ENCODE data around the gene TNPO2.
"Not testable (repeated sequence)": the region's sequence is repeated elsewhere in the genome, so short reads cannot be mapped to it uniquely, and the experiment has no call there.

Gene TNPO2

DNA sequence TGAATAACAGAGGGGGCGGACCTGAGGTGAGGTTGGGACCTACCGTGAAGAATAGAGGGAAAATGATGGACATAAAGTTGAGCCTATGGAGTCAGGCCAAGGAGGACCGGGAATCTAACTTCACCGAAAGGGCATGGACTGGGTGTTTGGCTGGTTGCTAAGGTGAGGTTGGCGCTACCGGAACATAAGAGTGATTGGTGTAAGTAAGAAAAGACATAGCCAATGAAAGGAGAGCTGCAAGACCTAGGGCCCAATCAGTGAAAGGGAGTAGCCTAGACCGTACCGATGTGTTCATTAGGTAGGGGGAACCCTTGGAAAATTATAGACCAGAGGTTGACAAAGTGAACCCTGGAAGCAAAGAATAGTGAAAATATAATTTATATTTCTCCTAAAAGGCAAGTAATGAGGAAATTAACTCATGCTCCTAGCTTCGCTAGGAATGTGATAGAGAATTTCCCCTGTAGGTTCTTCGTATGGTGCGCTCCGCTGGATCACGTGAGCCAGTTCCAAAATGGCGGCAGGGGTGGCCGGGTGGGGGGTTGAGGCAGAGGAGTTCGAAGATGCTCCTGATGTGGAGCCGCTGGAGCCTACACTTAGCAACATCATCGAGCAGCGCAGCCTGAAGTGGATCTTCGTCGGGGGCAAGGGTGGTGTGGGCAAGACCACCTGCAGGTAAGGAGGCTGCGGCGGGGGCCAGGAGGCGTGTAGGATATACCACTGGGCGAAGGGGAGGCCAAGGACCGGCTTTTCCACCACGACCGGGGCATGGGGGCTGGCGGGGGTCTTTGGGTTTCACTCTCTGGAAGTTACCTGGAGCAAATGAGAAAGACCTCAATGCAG is 13.5 kb upstream of the TNPO2 start, which contains the start of gene GET3:
Gene GET3, plus strand, starts transcription at position 503 of the 840 bp plus-strand sequence. Its CDS starts 9 bp downstream, at position 512.
- DNase-seq (ENCODE audit: low read depth in 2 of 2), result peak; percentile 100

DNA sequence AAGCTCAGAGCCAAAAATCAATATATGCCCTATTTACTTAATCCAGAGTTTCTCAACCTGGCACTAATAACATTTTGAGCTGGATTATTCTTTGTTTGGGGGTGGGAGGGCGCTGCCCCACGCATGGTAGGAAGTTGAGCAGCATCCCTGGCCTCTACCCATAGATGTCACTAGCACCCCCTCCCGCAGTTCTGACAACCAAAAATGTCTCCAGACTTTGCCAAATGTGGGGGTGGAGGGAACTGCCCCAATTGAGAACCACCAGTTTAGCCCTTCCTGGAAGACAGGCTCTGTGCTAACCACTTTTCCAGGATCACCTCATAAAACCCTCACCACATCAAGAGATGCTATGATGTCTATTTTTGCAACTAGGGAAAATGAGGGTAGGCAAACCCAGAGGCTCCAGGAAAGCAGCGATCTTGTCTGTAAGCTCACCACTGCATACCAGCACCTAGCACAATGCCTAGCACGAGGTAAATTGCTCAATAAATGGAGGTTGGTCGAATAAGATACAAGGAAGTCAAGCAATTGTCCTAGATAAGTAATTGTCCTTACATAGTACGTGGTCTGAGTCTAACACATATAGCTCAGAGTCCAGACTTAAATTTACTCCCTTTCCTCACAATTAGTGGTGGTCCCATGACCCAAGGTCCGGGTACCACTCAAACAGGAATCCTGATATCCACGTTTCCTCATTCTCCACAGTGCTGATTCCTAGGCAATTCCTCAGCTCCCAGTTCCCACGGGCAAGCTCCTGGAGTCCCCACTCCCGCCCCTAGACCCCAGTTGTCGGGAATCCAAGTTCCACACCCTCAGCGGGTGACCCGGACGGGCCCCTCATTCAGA is 9.9 kb upstream of the TNPO2 start:
- no peak for DNase-seq (ENCODE audit: low read depth in 2 of 2)

DNA sequence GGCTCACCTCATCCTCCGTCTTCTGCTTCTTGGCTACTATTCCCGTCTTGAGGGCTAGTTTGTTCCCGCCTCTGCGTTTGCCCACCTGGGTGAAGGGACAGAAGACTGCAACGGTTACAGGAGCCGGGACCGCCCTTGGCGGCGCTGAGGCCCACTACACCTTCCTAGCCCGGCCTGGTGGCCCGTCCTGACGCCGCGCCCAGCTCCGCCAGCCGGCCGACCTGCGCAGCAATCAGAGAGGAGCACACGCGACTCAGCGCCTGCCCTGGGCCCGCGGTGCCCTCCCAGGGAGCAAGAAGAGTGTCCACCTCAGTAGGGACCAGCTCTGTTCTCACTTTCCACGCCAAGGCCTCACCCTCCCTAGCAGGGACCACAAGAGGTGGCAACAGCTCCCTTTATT is 7.6 kb upstream of the TNPO2 start:
- no peak for DNase-seq (ENCODE audit: low read depth in 2 of 2)

DNA sequence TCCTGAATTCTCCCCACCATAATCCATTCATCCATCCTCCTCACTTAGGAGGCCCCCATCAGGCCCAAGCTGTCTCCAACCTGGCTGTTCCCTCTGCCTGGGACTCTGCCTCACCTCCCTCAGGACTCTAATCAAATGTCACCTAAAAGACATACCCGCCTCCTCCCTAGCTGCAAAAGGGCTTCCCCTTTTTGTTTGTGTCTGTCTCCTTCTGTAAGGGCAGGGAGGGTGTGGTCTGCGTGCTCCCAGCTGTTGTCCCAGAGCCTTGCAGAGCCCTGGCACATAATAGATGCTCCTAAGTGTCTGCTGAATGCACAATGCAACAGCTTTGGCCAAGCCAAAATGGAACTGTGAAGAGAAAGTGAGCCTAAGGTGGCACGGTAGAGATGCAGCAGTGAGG is 6.3 kb upstream of the TNPO2 start:
- no peak for DNase-seq (ENCODE audit: low read depth in 2 of 2)

DNA sequence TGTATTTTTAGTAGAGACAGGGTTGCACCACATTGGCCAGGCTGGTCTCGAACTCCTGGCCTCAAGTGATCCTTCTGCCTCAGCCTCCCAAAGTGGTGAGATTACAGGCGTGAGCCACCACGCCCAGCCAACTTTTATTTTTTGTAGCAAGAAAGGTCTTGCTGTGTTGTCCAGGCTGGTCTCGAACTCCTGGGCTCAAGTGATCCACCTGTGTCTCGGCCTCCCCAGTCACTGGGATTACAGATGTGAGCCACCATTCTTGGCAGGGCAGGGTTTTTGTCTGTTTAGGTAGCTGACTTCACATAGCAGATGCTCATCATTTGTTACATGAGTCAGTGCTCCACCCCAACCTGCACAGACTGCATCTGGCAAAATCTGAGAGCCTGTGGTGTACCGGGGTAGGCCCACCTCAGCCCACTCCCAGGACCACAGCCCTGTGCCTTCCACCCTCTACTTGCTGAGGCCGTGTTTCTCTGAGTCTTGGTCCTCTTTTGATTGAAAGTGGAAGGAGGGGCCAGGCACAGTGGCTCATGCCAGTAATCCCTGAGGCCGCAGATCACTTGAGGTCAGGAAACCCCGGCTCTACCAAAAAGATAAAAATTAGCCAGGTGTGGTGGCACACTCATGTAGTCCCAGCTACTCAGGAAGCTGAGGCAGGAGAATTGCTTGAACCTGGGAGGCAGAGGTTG is 4.2 kb upstream of the TNPO2 start:
- no peak for DNase-seq (ENCODE audit: low read depth in 2 of 2)

DNA sequence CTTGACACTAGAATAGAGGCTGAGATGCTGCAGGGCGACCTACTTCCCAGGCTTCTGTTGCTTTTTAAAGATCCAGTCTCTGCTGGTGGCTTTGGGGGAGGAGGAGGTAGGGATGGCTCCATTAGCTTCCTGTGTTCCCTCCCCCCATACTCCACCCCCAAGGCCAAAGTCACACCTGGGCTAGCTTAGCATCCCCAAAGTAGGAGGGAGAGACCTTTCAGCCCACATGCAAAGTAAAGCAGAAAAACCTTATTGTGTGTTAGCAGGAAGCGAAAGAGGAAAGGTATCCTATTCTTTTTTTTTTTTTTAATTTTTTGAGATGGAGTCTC is 3.2 kb upstream of the TNPO2 start:
- no peak for DNase-seq (ENCODE audit: low read depth in 2 of 2)

DNA sequence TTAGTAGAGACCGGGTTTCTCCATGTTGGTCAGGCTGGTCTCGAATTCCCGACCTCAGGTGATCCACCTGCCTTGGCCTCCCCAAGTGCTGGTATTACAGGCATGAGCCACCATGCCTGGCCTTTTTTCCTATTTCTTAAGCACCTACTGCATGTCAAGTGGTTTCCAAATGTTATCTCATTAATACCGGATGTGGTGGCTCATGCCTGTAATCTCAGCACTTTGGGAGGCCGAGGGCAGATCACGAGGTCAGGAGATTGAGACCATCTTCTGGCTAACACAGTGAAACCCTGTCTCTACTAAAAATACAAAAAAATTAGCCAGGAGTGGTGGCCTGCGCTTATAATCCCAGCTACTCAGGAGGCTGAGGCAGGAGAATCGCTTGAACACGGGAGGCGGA is 1.9 kb upstream of the TNPO2 start:
- DNase-seq (ENCODE audit: low read depth in 2 of 2), result not testable (repeated sequence)

DNA sequence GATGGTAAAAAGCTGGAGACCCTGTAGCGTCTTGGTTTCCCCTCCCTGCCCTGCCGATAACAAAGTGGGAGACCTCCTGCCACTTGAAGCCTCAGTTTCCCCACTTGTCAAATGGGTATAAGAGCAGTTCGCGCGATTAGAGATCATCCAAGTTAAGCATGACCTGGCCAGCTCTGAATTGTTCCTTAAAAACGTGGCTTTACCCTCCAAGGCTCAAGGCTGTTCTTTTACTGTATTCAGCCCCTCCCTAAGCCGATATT is 421 bp downstream of the TNPO2 start:
- DNase-seq (ENCODE audit: low read depth in 2 of 2), result no peak

DNA sequence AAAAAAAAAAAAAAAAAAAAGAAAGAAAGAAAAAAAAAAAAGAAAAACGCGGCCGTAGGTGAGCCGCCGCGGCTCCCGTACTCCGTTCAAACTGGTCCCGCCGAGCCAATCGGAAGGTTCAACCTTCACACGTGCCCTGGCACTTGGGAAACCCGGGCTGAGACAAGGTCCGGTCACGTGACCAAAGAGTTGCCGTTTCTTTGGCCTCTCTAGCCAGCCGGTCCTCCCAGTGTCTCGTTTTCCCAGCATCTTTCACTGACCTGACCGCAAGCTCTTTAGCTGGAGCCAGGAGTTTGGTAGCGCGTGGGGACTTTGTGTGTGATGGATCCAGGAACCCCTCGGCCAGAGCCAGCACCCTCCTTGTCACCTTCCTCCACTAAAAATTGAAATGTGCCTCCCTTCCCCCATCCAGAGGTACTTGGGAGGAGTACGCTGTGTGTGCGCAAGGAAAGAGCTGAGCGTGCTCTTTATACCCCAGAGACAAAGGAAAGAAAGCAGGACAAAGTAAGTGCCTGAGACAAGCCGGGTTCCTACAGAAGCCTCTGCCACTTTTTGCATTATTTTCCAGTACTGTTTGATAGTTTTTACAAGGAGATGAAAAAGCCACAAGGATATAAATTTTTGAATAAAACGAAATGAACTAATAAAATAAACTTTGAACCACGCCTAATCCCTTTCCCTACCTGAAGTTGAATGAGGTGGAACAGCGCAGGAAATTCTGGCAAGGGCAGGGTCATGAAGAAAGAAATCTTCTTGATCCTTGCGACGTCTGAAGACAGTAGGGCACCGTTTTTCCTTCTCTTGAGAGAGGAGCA is 959 bp downstream of the TNPO2 start:
- peak; percentile 99 for DNase-seq (ENCODE audit: low read depth in 2 of 2)

DNA sequence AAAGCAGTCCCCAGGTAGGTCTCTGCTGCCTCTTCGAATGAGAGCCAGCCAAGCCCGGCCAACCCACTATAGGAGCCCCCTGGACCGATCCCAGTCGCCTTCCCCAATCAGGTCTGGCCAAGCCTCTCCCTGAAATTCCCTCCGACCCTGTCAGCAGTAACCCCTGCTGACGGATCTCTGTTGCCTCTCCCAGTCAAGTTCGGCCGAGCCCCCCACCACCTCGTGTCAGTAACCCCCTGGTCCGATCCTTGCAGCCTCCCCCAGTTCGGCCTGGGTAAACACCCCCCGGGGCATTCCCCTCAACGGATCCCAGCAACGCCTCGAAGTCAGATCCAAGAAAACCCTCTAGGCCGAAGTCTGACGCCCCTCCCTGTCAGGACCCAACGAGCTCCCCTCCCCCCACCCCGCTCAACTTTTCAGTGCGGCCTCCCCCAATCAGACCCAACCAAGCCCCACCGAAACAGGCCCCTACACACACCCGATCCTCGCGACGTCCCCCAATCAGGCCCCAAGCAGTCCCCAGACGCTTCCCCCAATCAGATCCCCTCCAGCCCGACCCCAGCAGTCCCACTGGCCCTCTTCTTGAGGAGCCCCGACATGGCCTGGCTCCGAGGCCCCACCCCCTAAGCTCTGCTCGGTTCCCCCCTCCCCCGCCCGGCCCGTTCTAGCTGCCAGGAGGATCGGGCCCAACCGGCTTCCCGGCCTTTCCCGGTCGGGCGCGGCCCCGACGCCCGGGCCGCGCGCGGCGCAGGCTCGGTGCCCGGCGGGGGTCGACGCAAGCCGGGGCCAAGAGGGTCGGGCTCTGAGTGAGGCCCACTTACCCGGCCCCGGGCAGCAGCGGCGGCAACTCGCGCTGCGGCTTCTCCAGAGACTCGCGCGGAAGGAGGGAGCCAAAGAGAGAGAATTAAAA is 1.8 kb downstream of the TNPO2 start:
- peak; percentile 55 to 59 for DNase-seq (ENCODE audit: low read depth in 2 of 2)

DNA sequence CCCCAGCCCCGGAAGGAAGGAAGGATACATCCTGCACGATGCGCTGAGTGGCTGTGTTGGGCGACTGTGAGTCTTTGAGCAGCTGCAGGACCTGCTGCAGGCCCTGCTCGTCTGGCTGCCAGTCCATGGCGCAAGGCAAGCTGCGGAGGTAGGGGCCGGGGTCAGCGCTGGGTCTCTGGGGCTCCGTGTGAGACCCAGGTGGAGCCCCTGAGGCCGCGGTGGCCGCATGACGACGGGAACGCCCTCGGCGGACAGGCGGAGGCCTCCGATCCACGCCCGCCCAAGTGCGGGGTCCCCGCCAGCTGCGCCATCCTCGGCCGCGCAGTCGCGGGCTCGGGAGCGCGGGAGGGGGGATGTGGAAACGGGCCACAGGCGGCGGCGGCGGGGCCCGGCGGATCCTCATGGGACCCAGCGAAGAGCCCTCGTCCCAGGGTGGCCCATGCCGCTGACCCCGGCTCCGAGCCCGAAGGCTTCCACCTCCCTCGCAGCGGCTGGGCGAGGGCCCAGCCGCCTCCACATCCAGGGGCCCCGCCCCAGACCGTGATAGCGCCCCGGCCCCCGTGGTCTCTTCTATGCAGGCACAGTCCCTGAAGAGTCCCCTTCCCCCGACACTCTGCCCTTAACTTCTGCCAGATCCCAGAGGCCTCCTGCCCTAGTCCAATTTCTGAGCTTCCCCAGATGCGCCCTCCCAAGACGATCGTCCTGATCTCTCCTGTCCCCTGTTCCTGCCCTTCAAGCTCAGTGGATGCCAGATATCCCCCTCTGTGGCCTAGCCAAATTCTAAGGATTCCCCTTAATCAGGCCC is 2.7 kb downstream of the TNPO2 start:
- no peak for DNase-seq (ENCODE audit: low read depth in 2 of 2)

DNA sequence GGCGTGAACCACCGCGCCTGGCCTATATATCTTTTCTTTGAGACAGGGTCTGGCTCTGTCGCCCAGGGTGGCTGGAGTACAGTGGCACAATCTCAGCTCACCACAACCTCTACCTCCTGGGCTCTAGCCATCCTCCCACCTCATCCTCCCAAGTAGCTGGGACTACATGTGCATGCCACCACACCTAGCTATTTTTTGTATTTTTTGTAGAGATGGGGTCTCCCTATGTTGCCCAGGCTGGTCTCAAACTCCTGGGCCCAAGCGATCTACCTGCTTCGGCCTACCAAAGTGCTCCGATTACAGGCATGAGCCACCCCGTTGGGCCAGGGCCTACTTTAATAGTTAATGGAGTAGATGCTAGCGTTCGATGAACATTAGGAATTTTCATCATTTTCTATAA is 3.4 kb downstream of the TNPO2 start:
- no peak for DNase-seq (ENCODE audit: low read depth in 2 of 2)

DNA sequence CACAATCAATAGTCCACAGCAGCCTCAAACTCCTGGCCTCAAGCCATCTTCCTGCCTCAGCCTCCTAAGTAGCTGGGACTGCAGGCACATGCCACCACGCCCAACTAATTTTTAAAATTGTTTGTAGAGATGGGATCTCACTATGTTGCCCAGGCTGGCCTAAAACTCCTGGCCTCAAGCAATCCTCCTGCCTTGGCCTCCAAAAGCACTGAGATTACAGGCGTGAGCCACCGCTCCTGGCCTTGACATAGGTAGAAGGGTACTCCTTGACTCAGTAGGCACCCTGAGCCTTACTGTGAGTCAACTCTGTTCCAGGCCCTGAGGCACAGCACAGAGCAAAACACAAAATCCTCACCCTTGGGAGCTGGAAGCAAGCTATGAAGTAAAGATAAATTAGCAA is 7.8 kb downstream of the TNPO2 start:
- no peak for DNase-seq (ENCODE audit: low read depth in 2 of 2)

DNA sequence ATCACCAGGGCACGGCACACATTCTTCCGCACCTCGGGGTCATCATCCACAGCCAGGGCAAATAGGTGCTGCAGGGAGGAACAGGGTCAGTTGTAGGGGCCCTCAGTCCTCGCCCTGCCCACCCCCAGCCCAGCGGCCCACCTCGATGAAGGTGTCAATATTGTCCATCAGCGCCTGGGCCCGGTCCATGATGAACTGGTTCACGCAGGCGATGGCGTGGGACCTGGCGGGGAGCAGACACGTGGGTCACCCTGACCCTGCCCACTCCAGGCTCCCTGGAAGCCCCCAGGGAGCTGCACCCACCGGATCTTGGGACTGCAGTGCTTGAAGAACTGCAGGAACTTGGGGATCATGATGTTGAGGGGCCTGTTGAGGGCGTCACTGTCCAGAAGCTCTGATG is 8.6 kb downstream of the TNPO2 start:
- DNase-seq (ENCODE audit: low read depth in 2 of 2), result no peak

DNA sequence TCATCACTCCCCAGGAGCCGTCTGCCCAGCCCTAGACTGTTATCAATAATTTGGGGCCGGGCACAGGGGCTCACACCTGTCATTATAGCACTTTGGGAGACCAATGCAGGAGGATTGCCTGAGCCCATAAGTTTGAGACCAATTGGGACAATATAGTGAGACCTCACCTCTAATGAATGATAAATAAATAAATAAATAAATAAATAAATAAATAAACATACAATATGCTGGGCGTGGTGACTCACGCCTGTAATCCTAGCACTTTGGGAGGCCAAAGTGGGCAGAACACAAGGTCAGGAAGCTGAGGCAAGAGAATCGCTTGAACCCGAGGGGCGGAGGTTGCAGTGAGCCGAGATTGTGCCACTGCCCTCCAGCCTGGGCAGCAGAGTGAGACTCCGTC is 10.4 kb downstream of the TNPO2 start:
- DNase-seq (ENCODE audit: low read depth in 2 of 2), result not testable (repeated sequence)

DNA sequence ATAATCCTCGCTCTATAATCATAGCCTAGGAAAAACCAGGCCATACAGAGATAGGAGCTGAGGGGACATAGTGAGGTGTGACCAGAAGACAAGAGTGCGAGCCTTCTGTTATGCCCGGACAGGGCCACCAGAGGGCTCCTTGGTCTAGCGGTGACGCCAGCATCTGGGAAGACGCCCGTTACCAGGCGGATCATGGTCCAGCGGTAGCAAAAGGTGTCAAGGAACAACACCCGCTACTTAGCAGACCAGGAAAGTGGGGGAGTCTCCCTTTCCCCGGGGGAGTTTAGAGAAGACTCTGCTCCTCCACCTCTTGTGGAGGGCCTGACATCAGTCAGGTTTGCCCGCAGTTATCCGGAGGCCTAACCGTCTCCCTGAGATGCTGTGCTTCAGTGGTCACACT is 11.7 kb downstream of the TNPO2 start:
- DNase-seq (ENCODE audit: low read depth in 2 of 2), result not testable (repeated sequence)

DNA sequence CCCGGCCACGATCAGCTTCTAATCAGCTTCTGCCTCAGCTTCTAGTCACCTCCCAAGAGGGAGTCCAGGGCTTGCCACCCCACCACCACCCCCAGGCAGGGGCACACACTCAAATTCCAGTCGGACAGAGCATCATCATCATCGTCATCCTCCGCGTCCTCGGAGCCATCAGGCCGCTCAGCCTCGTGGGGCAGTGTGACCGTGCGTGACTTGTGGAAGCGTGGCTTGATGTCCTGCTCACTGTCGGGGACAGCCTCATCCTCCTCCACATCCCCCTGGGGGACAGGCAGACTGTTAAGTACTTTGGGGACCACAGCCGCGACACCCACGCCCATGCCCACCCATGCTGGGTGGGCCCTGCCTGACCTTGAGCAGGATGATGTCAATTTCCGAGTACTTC is 12.5 kb downstream of the TNPO2 start:
- DNase-seq (ENCODE audit: low read depth in 2 of 2), result no peak

DNA sequence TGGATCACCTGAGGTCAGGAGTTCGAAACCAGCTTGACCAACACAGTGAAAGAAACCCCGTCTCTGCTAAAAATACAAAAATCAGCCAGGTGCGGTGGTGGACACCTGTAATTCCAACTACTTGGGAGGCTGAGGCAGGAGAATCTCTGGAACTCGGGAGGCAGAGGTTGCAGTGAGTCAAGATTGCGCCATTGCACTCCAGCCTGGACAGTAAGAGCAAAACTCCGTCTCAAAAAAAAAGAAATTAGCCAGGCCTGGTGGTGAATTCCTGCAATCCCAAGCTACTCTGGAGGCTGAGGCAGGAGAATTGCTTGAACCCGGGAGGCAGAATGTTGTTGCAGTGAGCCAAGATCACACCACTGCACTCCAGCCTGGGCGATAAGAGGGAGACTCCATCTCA is 15.1 kb downstream of the TNPO2 start:
- DNase-seq (ENCODE audit: low read depth in 2 of 2), result no peak

DNA sequence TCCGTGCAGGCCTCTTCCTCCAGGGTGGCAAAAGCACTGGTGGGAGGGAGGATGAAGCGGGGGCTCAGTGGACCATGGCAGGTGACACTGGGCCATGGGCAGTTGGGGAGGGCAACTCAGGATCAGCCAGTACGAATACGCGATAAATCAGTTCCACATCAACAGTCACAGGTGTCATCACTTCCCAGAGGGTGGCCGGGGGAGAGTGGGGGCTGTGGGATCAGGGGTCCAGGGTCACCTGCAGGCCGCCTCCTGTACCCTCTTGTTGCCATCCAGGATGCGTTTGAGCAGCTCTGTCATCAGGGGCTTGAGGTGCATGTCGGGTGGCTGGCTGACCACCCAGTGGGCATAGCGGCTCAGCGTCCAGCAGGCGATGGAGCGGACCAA is 17.4 kb downstream of the TNPO2 start:
- DNase-seq (ENCODE audit: low read depth in 2 of 2), result no peak
